CD4-positive, alpha-beta T cell treated with Interleukin-12 subunit alpha and Interleukin-12 subunit beta, for 1 hour (primary cell): ENCODE results near the gene SMARCA2.

Experiments
- DNase-seq: peaks from one replicate; pipeline ENCODE4 v3.0.0-alpha.2; 2020

Gene SMARCA2

GRCh38 chr9:2043243-2043642 lies 28.1 kb downstream of the SMARCA2 start:
- no peak for DNase-seq

GRCh38 chr9:2043881-2044462 lies 28.8 kb downstream of the SMARCA2 start:
- no peak for DNase-seq

GRCh38 chr9:2047144-2047671 lies 32.1 kb downstream of the SMARCA2 start:
- no peak for DNase-seq

- DNase-seq = no peak
Observed at GRCh38 chr9:2047916-2048315, 32.8 kb downstream of the SMARCA2 start.

- no peak for DNase-seq
Observed at GRCh38 chr9:2050236-2050635, 35.1 kb downstream of the SMARCA2 start.

- peak; percentile 79 for DNase-seq
Observed at GRCh38 chr9:2053883-2054845, 39.0 kb downstream of the SMARCA2 start.

GRCh38 chr9:2055203-2055658 lies 40.1 kb downstream of the SMARCA2 start:
- no peak for DNase-seq

- DNase-seq = no peak
Observed at GRCh38 chr9:2059274-2059929, 44.3 kb downstream of the SMARCA2 start.

- DNase-seq = no peak
Observed at GRCh38 chr9:2060424-2060823, 45.3 kb downstream of the SMARCA2 start.

GRCh38 chr9:2065704-2066103 lies 50.6 kb downstream of the SMARCA2 start:
- no peak for DNase-seq

GRCh38 chr9:2066312-2067273 lies 51.4 kb downstream of the SMARCA2 start:
- peak; percentile 52 for DNase-seq

GRCh38 chr9:2072752-2073405 lies 57.7 kb downstream of the SMARCA2 start:
- DNase-seq = no peak

GRCh38 chr9:2082772-2083171 lies 67.6 kb downstream of the SMARCA2 start:
- no peak for DNase-seq

GRCh38 chr9:2083479-2083878 lies 68.3 kb downstream of the SMARCA2 start:
- no peak for DNase-seq

GRCh38 chr9:2085716-2086115 lies 70.6 kb downstream of the SMARCA2 start:
- no peak for DNase-seq

- DNase-seq = no peak
Observed at GRCh38 chr9:2086116-2086515, 71.0 kb downstream of the SMARCA2 start.

GRCh38 chr9:2086971-2087370 lies 71.8 kb downstream of the SMARCA2 start:
- DNase-seq = no peak

- DNase-seq = peak; percentile 64
Observed at GRCh38 chr9:2087500-2088313, 72.6 kb downstream of the SMARCA2 start.

- DNase-seq = no peak
Observed at GRCh38 chr9:2093920-2094597, 78.9 kb downstream of the SMARCA2 start.

- no peak for DNase-seq
Observed at GRCh38 chr9:2096376-2096970, 81.3 kb downstream of the SMARCA2 start.
